ENCODE data around the gene TRIP13.
"Not testable (repeated sequence)": the region's sequence is repeated elsewhere in the genome, so short reads cannot be mapped to it uniquely, and the experiment has no call there.

The TRIP13 gene

GRCh38 chr5:892394-893136 is at the start of gene TRIP13, which contains the start of gene BRD9:
Gene TRIP13, plus strand, starts transcription at chr5:892884. Its CDS starts 115 bp downstream, at chr5:892999.
Gene BRD9, minus strand, starts transcription at chr5:892801. Its CDS starts 144 bp downstream, at chr5:892657.
- no peaks in the 10 kb centered on the region for H3K27me3 Mint-ChIP-seq
- peaks cover 8% of the 10 kb centered on the region for H3K36me3 Mint-ChIP-seq
- H3K27ac Mint-ChIP-seq, result peak within 1 kb of the TSS; percentile 83
- H3K9me3 Mint-ChIP-seq, result no peaks in the 10 kb centered on the region
- H3K4me1 Mint-ChIP-seq, result peaks cover 28% of the 10 kb centered on the region
- H3K4me3 Mint-ChIP-seq, result peak within 1 kb of the TSS; percentile 91

GRCh38 chr5:843371-843770 is 49.3 kb upstream of the TRIP13 start:
- H3K27me3 Mint-ChIP-seq, H3K4me3 Mint-ChIP-seq, H3K4me1 Mint-ChIP-seq, H3K9me3 Mint-ChIP-seq, H3K27ac Mint-ChIP-seq, H3K36me3 Mint-ChIP-seq: not testable (repeated sequence)

- not testable (repeated sequence) for H3K36me3 Mint-ChIP-seq, H3K27ac Mint-ChIP-seq, H3K4me3 Mint-ChIP-seq, H3K9me3 Mint-ChIP-seq, H3K4me1 Mint-ChIP-seq, H3K27me3 Mint-ChIP-seq
Measured at GRCh38 chr5:843926-844325, 48.8 kb upstream of the TRIP13 start.

GRCh38 chr5:844426-844825 is 48.3 kb upstream of the TRIP13 start:
- H3K27ac Mint-ChIP-seq, H3K4me1 Mint-ChIP-seq, H3K36me3 Mint-ChIP-seq, H3K9me3 Mint-ChIP-seq, H3K27me3 Mint-ChIP-seq, H3K4me3 Mint-ChIP-seq: not testable (repeated sequence)

GRCh38 chr5:845031-845675 is 47.5 kb upstream of the TRIP13 start:
- H3K27me3 Mint-ChIP-seq, result not testable (repeated sequence)

GRCh38 chr5:845676-846601 is 46.7 kb upstream of the TRIP13 start:
- not testable (repeated sequence) for H3K27ac Mint-ChIP-seq, H3K36me3 Mint-ChIP-seq, H3K4me1 Mint-ChIP-seq, H3K4me3 Mint-ChIP-seq, H3K9me3 Mint-ChIP-seq, H3K27me3 Mint-ChIP-seq

More at GRCh38 chr5:845031-845675, 47.5 kb upstream of the TRIP13 start:
- not testable (repeated sequence) for H3K27ac Mint-ChIP-seq, H3K9me3 Mint-ChIP-seq, H3K4me3 Mint-ChIP-seq, H3K4me1 Mint-ChIP-seq, H3K36me3 Mint-ChIP-seq

- H3K9me3 Mint-ChIP-seq, H3K36me3 Mint-ChIP-seq, H3K27ac Mint-ChIP-seq, H3K4me3 Mint-ChIP-seq, H3K4me1 Mint-ChIP-seq, H3K27me3 Mint-ChIP-seq: not testable (repeated sequence)
Measured at GRCh38 chr5:846602-847091, 46.0 kb upstream of the TRIP13 start.

- not testable (repeated sequence) for H3K9me3 Mint-ChIP-seq, H3K4me3 Mint-ChIP-seq, H3K27me3 Mint-ChIP-seq, H3K36me3 Mint-ChIP-seq, H3K4me1 Mint-ChIP-seq, H3K27ac Mint-ChIP-seq
Measured at GRCh38 chr5:847212-847611, 45.5 kb upstream of the TRIP13 start.

GRCh38 chr5:847736-848135 is 44.9 kb upstream of the TRIP13 start:
- not testable (repeated sequence) for H3K4me3 Mint-ChIP-seq, H3K9me3 Mint-ChIP-seq, H3K27me3 Mint-ChIP-seq, H3K4me1 Mint-ChIP-seq, H3K27ac Mint-ChIP-seq, H3K36me3 Mint-ChIP-seq

- H3K36me3 Mint-ChIP-seq, result no peaks in the 10 kb centered on the region
- H3K4me3 Mint-ChIP-seq, result no peak overlapping the region
- H3K4me1 Mint-ChIP-seq, result no peaks in the 10 kb centered on the region
- H3K27me3 Mint-ChIP-seq, result peaks cover 3% of the 10 kb centered on the region
- H3K9me3 Mint-ChIP-seq, result no peaks in the 10 kb centered on the region
- no peak overlapping the region for H3K27ac Mint-ChIP-seq
Measured at GRCh38 chr5:848671-849111, 44.0 kb upstream of the TRIP13 start.

- no peak overlapping the region for H3K27ac Mint-ChIP-seq
Measured at GRCh38 chr5:849651-850301, 42.9 kb upstream of the TRIP13 start.

GRCh38 chr5:850511-851006 is 42.1 kb upstream of the TRIP13 start, which contains the start of gene ZDHHC11:
Gene ZDHHC11, minus strand, starts transcription at chr5:850986. Its CDS starts 384 bp downstream, at chr5:850602.
- Mint-ChIP-seq H3K4me3 (no peak within 1 kb of the TSS), H3K36me3 (no peaks in the 10 kb centered on the region), H3K4me1 (no peaks in the 10 kb centered on the region), H3K27ac (no peak within 1 kb of the TSS), H3K9me3 (no peaks in the 10 kb centered on the region), H3K27me3 (peaks cover 2% of the 10 kb centered on the region)

More at GRCh38 chr5:849651-850301, 42.9 kb upstream of the TRIP13 start:
- Mint-ChIP-seq H3K4me1 (no peaks in the 10 kb centered on the region), H3K27me3 (peaks cover 3% of the 10 kb centered on the region), H3K36me3 (no peaks in the 10 kb centered on the region), H3K9me3 (no peaks in the 10 kb centered on the region), H3K4me3 (no peak overlapping the region)

- no peaks in the 10 kb centered on the region for H3K4me1 Mint-ChIP-seq
Measured at GRCh38 chr5:851076-851475, 41.6 kb upstream of the TRIP13 start.

GRCh38 chr5:851553-851952 is 41.1 kb upstream of the TRIP13 start:
- Mint-ChIP-seq H3K27ac (no peak overlapping the region), H3K4me3 (no peak overlapping the region), H3K36me3 (no peaks in the 10 kb centered on the region), H3K9me3 (no peaks in the 10 kb centered on the region), H3K27me3 (peaks cover 2% of the 10 kb centered on the region), H3K4me1 (no peaks in the 10 kb centered on the region)

More at GRCh38 chr5:851076-851475, 41.6 kb upstream of the TRIP13 start:
- Mint-ChIP-seq H3K27ac (no peak overlapping the region), H3K4me3 (no peak overlapping the region), H3K27me3 (peaks cover 2% of the 10 kb centered on the region), H3K9me3 (no peaks in the 10 kb centered on the region), H3K36me3 (no peaks in the 10 kb centered on the region)

- Mint-ChIP-seq H3K9me3 (no peaks in the 10 kb centered on the region), H3K4me1 (no peaks in the 10 kb centered on the region), H3K36me3 (no peaks in the 10 kb centered on the region), H3K4me3 (no peak overlapping the region), H3K27me3 (peaks cover 2% of the 10 kb centered on the region), H3K27ac (peak overlapping the region; percentile 49)
Measured at GRCh38 chr5:852018-852417, 40.7 kb upstream of the TRIP13 start.

Data from activated naive CD4-positive, alpha-beta T cell treated with anti-CD3 and anti-CD28 coated beads, Interleukin-2, amount 50 U/mL, for 24 hours (primary cell).